Heart left ventricle (tissue), 16 donors: ENCODE measurements around the gene DCAF8. TPM values are rescaled to one million over a fixed set of nuclear protein-coding genes. Genes with fewer than 3 reads are reported as not detected.

ENCODE experiments used
- ATAC-seq, 4 donors: fragments of 200-7000 bp; cut with Tn5 transposase; one replicate each; pipeline ENCODE4 v1.9.1; 2020 to 2022; ENCODE audit warnings: moderate library complexity in 4 of 4, mild to moderate bottlenecking in 3 of 4, moderate number of reproducible peaks in 1 of 4
- DNase-seq, 5 donors: peaks; one replicate each; pipeline ENCODE4 v3.0.0-alpha.2; 2020
- H3K27ac ChIP-seq, 12 donors: fragments of 200-600 bp; sonication (generic) in 4 of 12; one replicate each; pipeline versions ENCODE4 v1.5.0 to v1.8.0; 2016 to 2022; ENCODE audit warnings: mild to moderate bottlenecking in 2 of 12
- H3K27me3 ChIP-seq, 9 donors: fragments of 200-600 bp; sonication (generic) in 2 of 9; one replicate each; pipeline versions ENCODE4 v1.5.1 to v1.8.0; 2016 to 2022; ENCODE audit warnings: mild to moderate bottlenecking in 3 of 9
- H3K36me3 ChIP-seq, 9 donors: fragments of 200-600 bp; sonication (generic) in 2 of 9; one replicate each; pipeline versions ENCODE4 v1.5.0 to v1.8.0; 2018 to 2022; ENCODE audit warnings: mild to moderate bottlenecking in 2 of 9
- H3K4me1 ChIP-seq, 12 donors: fragments of 200-600 bp; sonication (generic) in 4 of 12; one replicate each; pipeline versions ENCODE4 v1.5.0 to v1.8.0; 2016 to 2022; ENCODE audit warnings: mild to moderate bottlenecking in 3 of 12
- H3K4me3 ChIP-seq, 12 donors: fragments of 200-600 bp; sonication (generic) in 4 of 12; one replicate each; pipeline versions ENCODE4 v1.5.0 to v1.8.0; 2017 to 2022; ENCODE audit warnings: mild to moderate bottlenecking in 9 of 12, moderate library complexity in 4 of 12
- H3K9me3 ChIP-seq, 12 donors: fragments of 200-600 bp; sonication (generic) in 4 of 12; one replicate each; pipeline versions ENCODE4 v1.5.0 to v1.8.0; 2016 to 2022; ENCODE audit warnings: mild to moderate bottlenecking in 1 of 12
- POLR2A ChIP-seq, 2 donors: fragments of 450-650 bp; IDR thresholded peaks; one replicate each; pipeline ENCODE4 v1.6.1; 2017; ENCODE audit warnings: antibody characterized with exemption in 2 of 2, mild to moderate bottlenecking in 2 of 2, moderate library complexity in 2 of 2
- WGBS, 4 donors: extraction: QIAGEN DNeasy Blood & Tissue Kit in 2 of 4; methylation state at CpG; one replicate each; pipeline versions ENCODE4 v1.1.5 to v1.1.7; 2013 to 2018; 5-methylcytosine and 5-hydroxymethylcytosine counted together
- intact Hi-C, 10 donors: fragments of 100-400 bp; cut with DNase I; formaldehyde crosslinking; loops; one replicate each; pipeline versions ENCODE4 v1.11.1 to v1.14.2; 2022
- polyA plus RNA-seq, 2 donors: library from polyadenylated mRNA; stranded (reverse); fragments of 200-250 nt; gene quantifications; one replicate each; pipeline ENCODE4 v1.2.3, GENCODE V29; 2013
- total RNA-seq, 9 donors: library from RNA; depleted of rRNA in 2 of 9; stranded (reverse); fragments of >200 nt in 2 of 9; fragmentation: NEBNext Ultra II Directional in 3 of 9; extraction: Animal tissue kit (Norgen Biotek cat#: 25700) in 3 of 9; gene quantifications; one replicate each; pipeline versions ENCODE4 v1.1.0 to v1.2.4, GENCODE V29; 2016 to 2023
- TF ChIP-seq, protein P1 (sequence below), 12 donors: fragments of 200-600 bp; sonication (generic) in 4 of 12; IDR thresholded peaks; one replicate each; pipeline versions ENCODE4 v1.5.0 to v1.8.0; 2018 to 2022; ENCODE audit warnings: antibody characterized with exemption in 12 of 12, mild to moderate bottlenecking in 5 of 12
- donor health status: ischemic (EF 13 %, LVEDD 7.1; RV severe dilation, severe dysfunction).
- donor health status: healthy with polysubstance abuse.
- donor health status: DM: no; HTN: yes; CAD: no.
- donor health status: DM: no; HTN: no; CAD: no.
- donor health status: ischemic (EF 25% LVEDD 6.9; RV normal size, moderate dysfunction).
- donor health status: ischemic (EF 25% LVEDD 5.7; RV mildly dilated, moderate dysfunction).
- donor health status: healthy.
- donor health status: DM: yes; HTN: yes; CAD: no.
- donor health status: ischemic (EF 35%, LVEDD 5.7; RV mildly dilated, moderate dysfunction).
- donor health status: nonischemic (EF 11% LVEDD 7.7; RV severe dilation, severe dysfunction).
- donor health status: DM: yes; HTN: yes; CAD: no.
- donor health status: PGD.
- donor health status: ischemic (EF 29% LVEDD 5.4; RV normal size, mild dysfunction).
- donor health status: nonischemic (EF 23%, LVEDD 6.1; RV moderate dilation, normal function).

The DCAF8 gene
- total and polyA plus RNA-seq, 11 donors: 78.4 to 161 (median 128) TPM

DNA sequence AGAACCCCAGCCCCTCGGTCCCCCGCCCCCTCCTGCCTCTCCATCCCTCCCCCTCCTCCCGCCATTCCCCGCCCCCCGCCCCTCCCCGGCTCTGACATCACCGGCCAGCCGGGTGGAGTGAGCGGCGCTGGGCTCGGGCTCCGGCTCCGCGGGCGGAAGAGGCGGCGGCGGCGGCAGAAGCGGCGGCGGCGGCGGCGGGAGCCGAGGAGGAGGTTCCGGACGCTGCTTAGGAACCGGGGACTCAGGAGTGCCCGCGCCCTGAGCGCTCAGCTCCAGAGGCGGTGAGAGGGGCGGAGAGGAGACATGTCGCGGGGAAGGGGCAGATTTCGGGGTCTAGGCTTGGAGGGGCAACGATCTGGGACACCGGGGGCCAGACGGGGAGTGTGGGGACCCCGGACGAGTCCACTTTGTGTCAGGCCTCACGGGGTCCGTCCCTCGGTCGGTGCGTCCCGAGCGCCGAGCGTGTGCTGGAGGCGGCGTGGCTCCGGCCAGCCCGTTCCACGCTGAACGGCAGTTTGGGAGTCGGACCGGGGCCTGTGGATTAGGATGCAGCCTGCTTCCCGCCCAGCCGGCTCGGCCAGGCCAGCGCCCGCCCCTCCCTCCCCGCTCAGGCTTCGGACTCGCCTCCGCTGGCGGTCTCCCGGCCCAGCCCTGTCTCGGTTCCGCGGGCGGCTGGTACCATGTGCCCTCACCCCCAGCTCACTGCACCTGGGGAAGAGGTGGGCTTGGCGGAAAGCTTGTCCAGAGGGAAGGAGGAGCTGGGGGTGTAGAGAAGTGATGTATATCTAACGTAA, 56.9 kb downstream of the DCAF8 start, which contains the start of gene PEA15:
Gene PEA15, plus strand, starts transcription at position 143 of the 794 bp plus-strand sequence. CDS start 6,161 bp downstream, outside the sequence.
- H3K36me3 ChIP-seq: peaks cover 0 to 36% (median 3%) of the 10 kb centered on the region in 9 donors
- intact Hi-C loops: loop anchor here in 2 of 10 donors (5.0 kb wide), 2 partner anchors 37 to 52 kb away; no protein-coding TSS in a partner anchor
- ATAC-seq: peak; percentile 60 to 85 (median 80)
- 0 to 1% (median 0%) methylated on average over 24 to 76 of the region's 76 CpGs for WGBS, 4 donors
- no peaks in the 10 kb centered on the region for H3K9me3 ChIP-seq
- peak within 1 kb of the TSS; percentile 67 to 98 (median 90) for H3K27ac ChIP-seq
- peak within 1 kb of the TSS; percentile 60 to 99 (median 88) for H3K4me3 ChIP-seq
- no peaks in the 10 kb centered on the region for H3K27me3 ChIP-seq
- TF ChIP-seq, protein P1, sequence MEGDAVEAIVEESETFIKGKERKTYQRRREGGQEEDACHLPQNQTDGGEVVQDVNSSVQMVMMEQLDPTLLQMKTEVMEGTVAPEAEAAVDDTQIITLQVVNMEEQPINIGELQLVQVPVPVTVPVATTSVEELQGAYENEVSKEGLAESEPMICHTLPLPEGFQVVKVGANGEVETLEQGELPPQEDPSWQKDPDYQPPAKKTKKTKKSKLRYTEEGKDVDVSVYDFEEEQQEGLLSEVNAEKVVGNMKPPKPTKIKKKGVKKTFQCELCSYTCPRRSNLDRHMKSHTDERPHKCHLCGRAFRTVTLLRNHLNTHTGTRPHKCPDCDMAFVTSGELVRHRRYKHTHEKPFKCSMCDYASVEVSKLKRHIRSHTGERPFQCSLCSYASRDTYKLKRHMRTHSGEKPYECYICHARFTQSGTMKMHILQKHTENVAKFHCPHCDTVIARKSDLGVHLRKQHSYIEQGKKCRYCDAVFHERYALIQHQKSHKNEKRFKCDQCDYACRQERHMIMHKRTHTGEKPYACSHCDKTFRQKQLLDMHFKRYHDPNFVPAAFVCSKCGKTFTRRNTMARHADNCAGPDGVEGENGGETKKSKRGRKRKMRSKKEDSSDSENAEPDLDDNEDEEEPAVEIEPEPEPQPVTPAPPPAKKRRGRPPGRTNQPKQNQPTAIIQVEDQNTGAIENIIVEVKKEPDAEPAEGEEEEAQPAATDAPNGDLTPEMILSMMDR (IDR thresholded peaks at IDR 0.05): no peak
- TF ChIP-seq POLR2A (IDR thresholded peaks at IDR 0.05): peak; percentile 10 to 83
- peak; percentile 80 to 91 (median 86) for DNase-seq
- peaks cover 22 to 60% (median 53%) of the 10 kb centered on the region in 12 donors for H3K4me1 ChIP-seq

DNA sequence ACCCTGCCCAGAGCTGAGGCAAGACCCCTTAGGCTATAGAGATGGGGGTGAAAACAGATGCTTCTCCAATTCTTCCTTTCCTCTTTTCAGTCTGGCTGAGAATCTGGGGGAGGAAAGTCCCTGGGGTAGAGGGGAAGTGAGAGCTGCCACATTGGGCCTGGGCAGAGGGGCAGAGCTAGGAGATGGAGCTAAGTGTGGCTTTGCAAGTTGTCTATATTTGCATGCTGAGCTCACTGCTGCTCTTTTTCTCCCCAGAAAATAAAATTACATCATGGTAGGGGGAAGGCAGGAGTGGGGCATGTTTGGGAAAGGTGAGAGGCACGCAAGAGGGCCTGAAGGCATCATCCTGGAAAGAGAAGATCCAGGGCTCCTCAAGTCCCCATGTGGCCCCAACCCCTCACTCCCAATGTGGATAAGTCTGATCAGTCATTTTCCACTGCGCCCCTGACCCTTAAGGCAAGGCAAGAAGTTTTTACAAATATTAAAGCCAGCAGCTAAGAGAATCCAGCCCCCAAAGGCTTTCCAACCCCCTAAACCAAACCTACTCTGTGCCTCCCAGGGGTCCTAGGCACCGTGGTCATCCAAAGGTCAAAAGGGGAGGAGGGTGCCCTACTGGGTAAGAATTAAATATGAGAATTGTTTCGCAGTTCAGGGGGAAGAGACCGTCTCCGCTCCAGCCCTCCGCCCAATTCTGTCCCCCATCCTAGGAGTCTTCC, 57.7 kb downstream of the DCAF8 start:
- WGBS, 4 donors: 21 to 25% (median 23%) methylated on average over 7 of the region's 7 CpGs
- Histone ChIP-seq H3K27me3 (no peaks in the 10 kb centered on the region), H3K4me1 (peaks cover 22 to 53% (median 45%) of the 10 kb centered on the region in 12 donors), H3K9me3 (no peaks in the 10 kb centered on the region), H3K36me3 (peaks cover 0 to 29% (median 3%) of the 10 kb centered on the region in 9 donors), H3K27ac (peak overlapping the region in 11 of 12 donors; percentile 83 to 98 (median 91)), H3K4me3 (peak overlapping the region; percentile 60 to 99 (median 88))
- no peak for DNase-seq
- peak in 1 of 4 donors; percentile 0 for ATAC-seq
- no peak for TF ChIP-seq POLR2A (IDR thresholded peaks at IDR 0.05)
- intact Hi-C loops: loop anchor here in 2 of 10 donors (5.0 kb wide), 2 partner anchors 38 to 53 kb away; no protein-coding TSS in a partner anchor

DNA sequence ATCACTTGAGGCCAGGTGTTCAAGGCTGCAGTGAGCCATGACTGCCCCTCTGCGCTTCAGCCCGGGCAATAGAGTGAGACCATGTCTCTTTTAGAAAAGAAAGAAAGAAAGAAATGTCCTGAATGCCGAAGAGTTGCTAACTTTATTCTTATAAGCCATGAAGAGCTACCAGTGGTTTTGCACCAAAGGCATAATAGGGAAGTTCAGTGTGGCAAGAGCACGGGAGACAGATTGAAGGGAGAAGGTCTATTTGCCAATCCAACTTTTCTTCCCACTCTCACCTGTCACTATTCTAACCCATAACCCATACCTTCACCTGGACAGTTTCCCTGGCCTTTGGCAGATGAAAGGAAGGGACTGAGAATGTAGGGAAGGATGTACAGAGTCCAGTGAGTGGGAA, 61.6 kb downstream of the DCAF8 start:
- DNase-seq (no peak), ATAC-seq (no peak)
- no peak for TF ChIP-seq POLR2A (IDR thresholded peaks at IDR 0.05)
- TF ChIP-seq, protein P1 (IDR thresholded peaks at IDR 0.05): no peak
- H3K36me3 ChIP-seq: no peaks in the 10 kb centered on the region
- H3K27ac ChIP-seq: no peak overlapping the region
- H3K9me3 ChIP-seq: no peaks in the 10 kb centered on the region
- intact Hi-C loops: no loop called here
- H3K27me3 ChIP-seq: no peaks in the 10 kb centered on the region
- peaks cover 0 to 16% (median 8%) of the 10 kb centered on the region in 12 donors for H3K4me1 ChIP-seq
- H3K4me3 ChIP-seq: no peak overlapping the region
- 91 to 95% (median 93%) methylated on average over 4 of the region's 4 CpGs for WGBS, 4 donors

DNA sequence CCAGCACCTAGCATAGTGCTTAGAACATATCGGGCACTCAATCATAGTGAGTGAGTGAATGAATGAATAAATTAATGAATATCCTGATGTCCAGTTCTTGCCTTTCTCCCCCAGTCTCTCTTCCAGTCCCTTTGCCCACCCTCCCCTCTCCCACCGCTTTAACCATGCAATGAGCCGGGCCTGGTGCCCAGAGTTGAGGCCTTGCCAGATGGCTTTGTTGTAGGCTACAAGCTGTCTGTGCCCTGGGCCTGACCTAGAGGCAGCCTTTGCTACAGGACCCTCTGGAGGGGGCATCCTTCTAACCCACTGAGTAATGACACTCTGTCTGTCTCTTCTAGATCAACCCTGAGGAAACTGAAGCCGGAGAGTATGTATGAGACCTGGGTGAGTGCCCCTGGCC, 65.1 kb downstream of the DCAF8 start:
- ATAC-seq (no peak), DNase-seq (peak in 1 of 5 donors; percentile 59)
- no peak for TF ChIP-seq POLR2A (IDR thresholded peaks at IDR 0.05)
- TF ChIP-seq, protein P1 (IDR thresholded peaks at IDR 0.05): no peak
- no peaks in the 10 kb centered on the region for H3K27me3 ChIP-seq
- H3K4me3 ChIP-seq: no peak overlapping the region
- intact Hi-C loops: loop anchor here in 4 of 10 donors (10.0 kb wide), 4 partner anchors 48 to 178 kb away; partner anchors contain the start of gene ATP1A2 (in 1 of the 4)
- no peaks in the 10 kb centered on the region for H3K9me3 ChIP-seq
- peaks cover 0 to 15% (median 7%) of the 10 kb centered on the region in 12 donors for H3K4me1 ChIP-seq
- WGBS, 4 donors: 75 to 85% (median 78%) methylated on average over 4 of the region's 4 CpGs
- H3K27ac ChIP-seq: no peak overlapping the region
- H3K36me3 ChIP-seq: no peaks in the 10 kb centered on the region
